Fibroblast of lung (primary cell): ENCODE measurements around the gene GLRB. TPM values are rescaled to one million over a fixed set of nuclear protein-coding genes. Genes with fewer than 3 reads are reported as not detected.
"Not testable (repeated sequence)": the region's sequence is repeated elsewhere in the genome, so short reads cannot be mapped to it uniquely, and the experiment has no call there.

Experiments
- DNase-seq, 2 donors: peaks; one replicate each; pipeline versions ENCODE4 v3.0.0 to v3.0.0-alpha.2; 2010; ENCODE audit warnings: low read depth in 2 of 2
- H2AFZ ChIP-seq: 2 replicates; pipeline ENCODE4 v1.5.1; 2012; ENCODE audit warnings: low read length, control low read depth, inconsistent platforms
- H3K27ac ChIP-seq: 2 replicates; pipeline ENCODE4 v1.5.1; 2011; ENCODE audit warnings: low read length, control low read depth; ENCODE audit not compliant: insufficient read depth
- H3K27me3 ChIP-seq: 2 replicates; pipeline ENCODE4 v1.5.1; 2011; ENCODE audit warnings: mild to moderate bottlenecking, low read length; ENCODE audit not compliant: control insufficient read depth, insufficient read depth
- H3K36me3 ChIP-seq: 2 replicates; pipeline ENCODE4 v1.5.1; 2011; ENCODE audit warnings: low read length; ENCODE audit not compliant: control insufficient read depth, insufficient read depth
- H3K4me1 ChIP-seq: 2 replicates; pipeline ENCODE4 v1.5.1; 2011; ENCODE audit warnings: low read length; ENCODE audit not compliant: control insufficient read depth, insufficient read depth; ENCODE audit errors: extremely low read depth
- H3K4me2 ChIP-seq: 2 replicates; pipeline ENCODE4 v1.5.1; 2011; ENCODE audit warnings: low read length, control low read depth; ENCODE audit not compliant: insufficient read depth; ENCODE audit errors: extremely low read depth
- H3K4me3 ChIP-seq, 4 experiments: fragments of 200-600 bp in 1 of 4; sonication (generic) in 1 of 4; replicated peaks in 1 of 4; 2 replicates each; pipeline ENCODE4 v1.5.1; 2011 to 2016; ENCODE audit warnings: low read length in 4 of 4, low read depth in 3 of 4, mild to moderate bottlenecking in 3 of 4, control low read depth in 2 of 4, inconsistent platforms in 1 of 4, mixed read lengths in 1 of 4; ENCODE audit not compliant: insufficient read depth in 1 of 4; ENCODE audit errors: control extremely low read depth in 1 of 4
- H3K79me2 ChIP-seq: 2 replicates; pipeline ENCODE4 v1.5.1; 2012; ENCODE audit warnings: mild to moderate bottlenecking, low read length, inconsistent platforms; ENCODE audit not compliant: control insufficient read depth, insufficient read depth
- H3K9ac ChIP-seq: 2 replicates; pipeline ENCODE4 v1.5.1; 2011; ENCODE audit warnings: mild to moderate bottlenecking, low read length, control low read depth; ENCODE audit not compliant: insufficient read depth
- H3K9me3 ChIP-seq: 2 replicates; pipeline ENCODE4 v1.5.1; 2012; ENCODE audit warnings: low read depth, low read length; ENCODE audit not compliant: control insufficient read depth, insufficient read depth
- H4K20me1 ChIP-seq: 2 replicates; pipeline ENCODE4 v1.5.1; 2011; ENCODE audit warnings: low read length; ENCODE audit not compliant: control insufficient read depth, insufficient read depth; ENCODE audit errors: extremely low read depth
- CTCF ChIP-seq, 2 donors: IDR thresholded peaks in 1 of 2; conservative IDR thresholded peaks in 1 of 2; 1 replicate in 1 of 2; 2 replicates in 1 of 2; pipeline ENCODE4 v1.5.1; 2011 to 2012; ENCODE audit warnings: low read length in 2 of 2, control low read depth in 1 of 2, inconsistent platforms in 1 of 2, low read depth in 1 of 2, mild to moderate bottlenecking in 1 of 2
- EZH2 ChIP-seq: IDR thresholded peaks from 2 replicates; pipeline ENCODE4 v1.5.1; 2012; ENCODE audit warnings: low read length, control low read depth, mild to moderate bottlenecking; ENCODE audit errors: missing control alignments
- polyA plus RNA-seq, 2 donors: library from polyadenylated mRNA; depleted of rRNA in 1 of 2; stranded (reverse) in 1 of 2; unstranded in 1 of 2; fragments of >200 nt; gene quantifications; 2 replicates each; pipeline ENCODE4 v1.2.1, GENCODE V29; 2011 to 2012; ENCODE audit warnings: missing spikeins in 1 of 2
- total RNA-seq: library from RNA; depleted of rRNA; stranded (reverse); fragments of >200 nt; gene quantifications from 2 replicates; pipeline ENCODE4 v1.2.1, GENCODE V29; 2014

The GLRB gene
- total and polyA plus RNA-seq, 2 donors (not counting 1 experiment from before 2014, with no cell fraction given) = 10.3 to 25.9 TPM

- Histone ChIP-seq H3K4me2 (no peak overlapping the region), H3K27ac (no peak overlapping the region), H3K27me3 (no peaks in the 10 kb centered on the region), H3K4me1 (no peaks in the 10 kb centered on the region), H3K79me2 (no peaks in the 10 kb centered on the region), H3K9ac (no peak overlapping the region), H3K4me3 (no peak overlapping the region), H3K36me3 (no peaks in the 10 kb centered on the region), H2AFZ (no peak overlapping the region), H3K9me3 (no peaks in the 10 kb centered on the region), H4K20me1 (no peaks in the 10 kb centered on the region)
- peak; percentile 20 to 28 for DNase-seq
- no peak for TF ChIP-seq CTCF (conservative IDR thresholded peaks at IDR 0.05 in 1 of 2, IDR thresholded peaks at IDR 0.05 in 1 of 2; ENCODE audit: low read depth in 1 of 2, low read length in 2 of 2)
- no peak for TF ChIP-seq EZH2
Measured at GRCh38 chr4:157170321-157170720, 94.4 kb downstream of the GLRB start.

GRCh38 chr4:157172011-157172410, 96.1 kb downstream of the GLRB start:
- peak; percentile 23 to 51 for DNase-seq

GRCh38 chr4:157180268-157180667, 104.3 kb downstream of the GLRB start:
- H3K36me3 ChIP-seq, H2AFZ ChIP-seq, H4K20me1 ChIP-seq, H3K4me1 ChIP-seq, H3K9me3 ChIP-seq, DNase-seq, H3K4me2 ChIP-seq, H3K9ac ChIP-seq, H3K4me3 ChIP-seq, H3K27ac ChIP-seq, H3K79me2 ChIP-seq, H3K27me3 ChIP-seq: not testable (repeated sequence)

More at GRCh38 chr4:157172011-157172410, 96.1 kb downstream of the GLRB start:
- Histone ChIP-seq H3K9ac (no peak overlapping the region), H3K79me2 (no peaks in the 10 kb centered on the region), H4K20me1 (no peaks in the 10 kb centered on the region), H3K36me3 (no peaks in the 10 kb centered on the region), H3K4me3 (no peak overlapping the region), H3K4me1 (no peaks in the 10 kb centered on the region), H3K27me3 (no peaks in the 10 kb centered on the region), H3K4me2 (no peak overlapping the region), H3K27ac (no peak overlapping the region), H2AFZ (no peak overlapping the region), H3K9me3 (no peaks in the 10 kb centered on the region)
- peak in 1 of 2 donors; percentile 31 for TF ChIP-seq CTCF (conservative IDR thresholded peaks at IDR 0.05 in 1 of 2, IDR thresholded peaks at IDR 0.05 in 1 of 2; ENCODE audit: low read depth in 1 of 2, low read length in 2 of 2)
- no peak for TF ChIP-seq EZH2
